Progenitor cell of endocrine pancreas (in vitro differentiated cells): ENCODE measurements around the gene MPND. TPM values are rescaled to one million over a fixed set of nuclear protein-coding genes. Genes with fewer than 3 reads are reported as not detected.

Experiments used
- DNase-seq: peaks from one replicate; pipeline ENCODE4 v3.0.0; 2021; ENCODE audit warnings: low spot score; ENCODE audit not compliant: unreplicated experiment
- H3K27ac Mint-ChIP-seq: 2 replicates; pipeline ENCODE4 v1.8.0; 2021; ENCODE audit warnings: mild to moderate bottlenecking, moderate library complexity, mixed read lengths
- H3K27me3 Mint-ChIP-seq: 2 replicates; pipeline ENCODE4 v1.8.0; 2021; ENCODE audit warnings: mixed read lengths
- H3K36me3 Mint-ChIP-seq: 2 replicates; pipeline ENCODE4 v1.8.0; 2022; ENCODE audit warnings: mixed read lengths; ENCODE audit not compliant: insufficient read depth
- H3K4me1 Mint-ChIP-seq: 2 replicates; pipeline ENCODE4 v1.8.0; 2021; ENCODE audit warnings: low read depth, mixed read lengths
- H3K4me3 Mint-ChIP-seq: 2 replicates; pipeline ENCODE4 v1.8.0; 2021; ENCODE audit warnings: low read depth, mild to moderate bottlenecking, moderate library complexity, mixed read lengths
- H3K9me3 Mint-ChIP-seq: 2 replicates; pipeline ENCODE4 v1.8.0; 2021; ENCODE audit warnings: low read depth, mixed read lengths
- CTCF ChIP-seq: fragments of 200-600 bp; sonication (generic); IDR thresholded peaks from one replicate; pipeline ENCODE4 v1.5.0; 2021; ENCODE audit warnings: antibody characterized with exemption, mild to moderate bottlenecking; ENCODE audit not compliant: unreplicated experiment
- total RNA-seq: library from RNA; stranded (reverse); gene quantifications from 2 replicates; pipeline ENCODE4 v1.2.1, GENCODE V29; 2021

MPND gene
- total RNA-seq, 1 donor from 2014 or later, result 62.2 TPM

DNA sequence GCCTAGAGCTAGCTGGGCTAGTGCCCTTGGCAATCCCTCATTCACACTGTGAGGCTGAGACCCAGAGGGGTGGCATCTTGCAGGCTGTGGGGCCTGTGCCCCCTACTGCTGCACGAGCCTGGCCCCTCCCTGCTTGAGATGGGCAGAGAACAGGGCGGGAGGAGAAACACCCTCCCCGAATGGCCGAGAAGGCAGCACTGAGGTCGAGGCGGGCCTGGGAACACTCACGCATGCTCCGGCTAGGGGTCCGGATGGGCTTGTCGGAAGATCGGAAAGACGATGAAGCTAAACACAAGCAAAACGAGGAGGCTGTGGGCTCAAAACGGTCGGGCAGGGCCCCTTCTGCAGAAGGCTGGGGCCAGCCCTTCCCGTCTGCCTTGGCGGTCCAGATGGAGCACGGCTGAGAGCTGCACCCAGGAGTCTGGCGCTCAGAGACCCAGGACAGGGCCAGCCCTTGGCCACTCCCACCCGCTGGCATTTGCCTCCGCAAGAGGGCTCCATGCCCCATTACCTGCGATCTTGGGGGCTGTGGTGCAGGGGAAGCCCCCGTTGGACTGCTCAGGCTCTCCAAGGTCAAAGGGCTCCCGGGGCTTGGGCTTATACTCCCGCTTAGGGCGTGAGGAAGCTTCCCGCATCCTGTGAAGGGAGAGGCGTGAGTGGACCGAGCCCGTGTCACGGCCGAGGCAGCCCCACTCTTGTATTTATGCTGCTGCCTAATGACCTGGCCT lies 18.9 kb downstream of the MPND start:
- Mint-ChIP-seq H3K4me1 (peaks cover 1% of the 10 kb centered on the region), H3K36me3 (peaks cover 2% of the 10 kb centered on the region), H3K27ac (no peak overlapping the region), H3K9me3 (no peaks in the 10 kb centered on the region), H3K27me3 (no peaks in the 10 kb centered on the region), H3K4me3 (no peak overlapping the region)
- no peak for TF ChIP-seq CTCF
- no peak for DNase-seq

DNA sequence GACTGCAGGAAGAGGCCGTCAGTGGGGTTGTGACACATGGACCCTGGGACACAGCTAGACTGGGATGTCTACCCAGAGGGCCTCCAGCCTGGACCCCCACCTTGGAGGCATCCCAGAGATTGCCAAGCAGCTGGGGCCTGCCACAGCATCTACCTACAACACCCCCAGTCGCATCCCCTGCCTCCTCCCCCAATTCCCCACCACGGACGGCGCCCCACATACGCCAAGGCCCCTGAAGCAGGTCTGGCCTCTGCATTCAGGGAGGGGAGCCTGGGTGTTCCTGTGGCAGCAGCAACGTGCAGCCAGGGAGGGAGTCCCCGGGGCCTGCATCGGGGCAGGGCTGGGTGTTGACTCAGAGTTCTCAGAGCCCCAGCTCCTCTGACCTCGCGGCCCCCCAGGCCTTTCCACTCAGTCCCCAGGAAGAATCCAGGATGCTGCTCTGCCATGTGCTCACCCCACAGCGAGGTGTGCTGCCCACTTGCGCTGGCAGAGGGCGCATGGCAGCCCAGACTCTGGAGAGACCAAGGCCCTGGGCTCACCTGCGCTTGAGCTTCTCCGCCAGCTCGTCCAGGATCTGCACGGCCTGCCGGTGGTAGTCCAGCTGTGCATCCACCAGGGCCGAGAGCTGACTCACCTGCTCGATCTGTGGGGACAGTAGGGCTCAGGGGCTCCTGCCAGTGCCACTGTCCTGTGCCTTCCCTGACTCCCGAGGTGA lies 19.6 kb downstream of the MPND start:
- Mint-ChIP-seq H3K4me1 (peaks cover 1% of the 10 kb centered on the region), H3K9me3 (no peaks in the 10 kb centered on the region), H3K27me3 (no peaks in the 10 kb centered on the region), H3K4me3 (no peak overlapping the region), H3K27ac (peak overlapping the region; percentile 20), H3K36me3 (peaks cover 2% of the 10 kb centered on the region)
- DNase-seq, result no peak
- no peak for TF ChIP-seq CTCF

GRCh38 chr19:4363571-4364304 lies 20.4 kb downstream of the MPND start:
- H3K9me3 Mint-ChIP-seq, result no peaks in the 10 kb centered on the region
- H3K36me3 Mint-ChIP-seq, result peaks cover 2% of the 10 kb centered on the region
- H3K4me1 Mint-ChIP-seq, result peaks cover 1% of the 10 kb centered on the region
- TF ChIP-seq CTCF, result no peak
- no peaks in the 10 kb centered on the region for H3K27me3 Mint-ChIP-seq
- peak overlapping the region; percentile 20 for H3K27ac Mint-ChIP-seq
- DNase-seq, result no peak
- no peak overlapping the region for H3K4me3 Mint-ChIP-seq

DNA sequence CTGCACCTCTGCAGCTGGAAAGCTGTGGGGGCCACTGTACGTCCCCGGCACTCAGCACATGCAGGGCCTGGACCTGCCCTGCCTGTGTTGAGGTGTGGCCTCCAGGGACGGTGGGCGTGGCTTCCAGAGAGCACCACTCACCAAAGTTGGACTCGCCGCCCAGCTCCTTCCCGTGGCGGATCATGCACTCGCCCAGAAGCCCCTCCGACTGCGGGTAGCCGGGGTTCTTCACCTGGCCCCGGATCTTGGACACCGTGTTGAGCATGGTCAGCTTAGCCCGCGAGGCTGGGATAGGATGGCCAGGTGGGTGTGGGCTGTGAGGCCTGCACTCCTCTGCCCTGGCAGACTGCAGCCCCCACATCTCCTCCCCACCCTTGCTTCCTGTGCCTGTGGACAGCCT lies 22.0 kb downstream of the MPND start:
- Mint-ChIP-seq H3K4me1 (peaks cover 4% of the 10 kb centered on the region), H3K27me3 (no peaks in the 10 kb centered on the region), H3K9me3 (no peaks in the 10 kb centered on the region), H3K27ac (no peak overlapping the region), H3K36me3 (peaks cover 2% of the 10 kb centered on the region), H3K4me3 (no peak overlapping the region)
- TF ChIP-seq CTCF, result no peak
- DNase-seq, result no peak
